ENCODE data around the gene FAM229B.
A peak's percentile ranks its signal among the peaks of the same experiment; 100 is the strongest.
"Not testable (repeated sequence)": the region's sequence is repeated elsewhere in the genome, so short reads cannot be mapped to it uniquely, and the experiment has no call there.

The FAM229B gene

GRCh38 chr6:112087136-112087911 is at the start of gene FAM229B, which contains the start of gene TUBE1:
FAM229B (plus strand) TSS chr6:112087591; CDS start chr6:112099284, 11,693 bp downstream.
TUBE1 (minus strand) TSS chr6:112087482; CDS start chr6:112087434, 48 bp downstream.
- peak; percentile 87 for FAIRE-seq

GRCh38 chr6:112037783-112038216 is 49.6 kb upstream of the FAM229B start:
- no peak for FAIRE-seq

- FAIRE-seq = no peak
Measured at GRCh38 chr6:112038268-112038667, 49.1 kb upstream of the FAM229B start.

GRCh38 chr6:112038756-112039430 is 48.5 kb upstream of the FAM229B start:
- FAIRE-seq = no peak

GRCh38 chr6:112039431-112039770 is 48.0 kb upstream of the FAM229B start:
- no peak for FAIRE-seq

GRCh38 chr6:112040956-112041355 is 46.4 kb upstream of the FAM229B start:
- FAIRE-seq = no peak

GRCh38 chr6:112041535-112041934 is 45.9 kb upstream of the FAM229B start:
- no peak for FAIRE-seq

- no peak for FAIRE-seq
Measured at GRCh38 chr6:112043032-112044007, 44.1 kb upstream of the FAM229B start.

- no peak for FAIRE-seq
Measured at GRCh38 chr6:112044196-112044595, 43.2 kb upstream of the FAM229B start.

GRCh38 chr6:112044856-112045255 is 42.5 kb upstream of the FAM229B start:
- FAIRE-seq = no peak

GRCh38 chr6:112047523-112047922 is 39.9 kb upstream of the FAM229B start:
- not testable (repeated sequence) for FAIRE-seq

GRCh38 chr6:112049026-112049799 is 38.2 kb upstream of the FAM229B start:
- FAIRE-seq = no peak

GRCh38 chr6:112049996-112050395 is 37.4 kb upstream of the FAM229B start:
- FAIRE-seq = no peak

- no peak for FAIRE-seq
Measured at GRCh38 chr6:112050429-112050828, 37.0 kb upstream of the FAM229B start.

GRCh38 chr6:112051251-112051740 is 36.1 kb upstream of the FAM229B start:
- FAIRE-seq = not testable (repeated sequence)

GRCh38 chr6:112054001-112054400 is 33.4 kb upstream of the FAM229B start, which contains the start of gene CCN6:
CCN6 (plus strand) TSS chr6:112054104; CDS start chr6:112054358, 254 bp downstream.
- no peak for FAIRE-seq

GRCh38 chr6:112054555-112055190 is 32.7 kb upstream of the FAM229B start:
- FAIRE-seq = no peak

- no peak for FAIRE-seq
Measured at GRCh38 chr6:112058243-112059032, 29.0 kb upstream of the FAM229B start.

GRCh38 chr6:112061605-112062004 is 25.8 kb upstream of the FAM229B start:
- no peak for FAIRE-seq

GRCh38 chr6:112062966-112063365 is 24.4 kb upstream of the FAM229B start:
- FAIRE-seq = no peak
